Spleen (tissue), 7 donors: ENCODE measurements around the gene PRDM7.

Experiments
- CTCF ChIP-seq, 11 experiments: fragments of 200-600 bp in 7 of 11; fragments of 450-650 bp in 4 of 11; sonication (generic) in 4 of 11; IDR thresholded peaks in 8 of 11; conservative IDR thresholded peaks in 3 of 11; 1 replicate in 7 of 11; 2 replicates in 4 of 11; pipeline versions ENCODE4 v1.4.0 to v1.8.0; 2016 to 2021; ENCODE audit warnings: antibody characterized with exemption in 11 of 11, inconsistent platforms in 4 of 11, mild to moderate bottlenecking in 1 of 11
- POLR2A ChIP-seq, 3 donors: fragments of 450-650 bp; IDR thresholded peaks; one replicate each; pipeline ENCODE4 v1.5.1; 2017; ENCODE audit warnings: antibody characterized with exemption in 3 of 3, mild to moderate bottlenecking in 1 of 3
- donor health status: DM: no; HTN: no; CAD: no; lungs with moderate emphysema.
- donor health status: DM: no; HTN: no; CAD: no.
- donor health status: DM: no; HTN: no; CAD: no.

DNA sequence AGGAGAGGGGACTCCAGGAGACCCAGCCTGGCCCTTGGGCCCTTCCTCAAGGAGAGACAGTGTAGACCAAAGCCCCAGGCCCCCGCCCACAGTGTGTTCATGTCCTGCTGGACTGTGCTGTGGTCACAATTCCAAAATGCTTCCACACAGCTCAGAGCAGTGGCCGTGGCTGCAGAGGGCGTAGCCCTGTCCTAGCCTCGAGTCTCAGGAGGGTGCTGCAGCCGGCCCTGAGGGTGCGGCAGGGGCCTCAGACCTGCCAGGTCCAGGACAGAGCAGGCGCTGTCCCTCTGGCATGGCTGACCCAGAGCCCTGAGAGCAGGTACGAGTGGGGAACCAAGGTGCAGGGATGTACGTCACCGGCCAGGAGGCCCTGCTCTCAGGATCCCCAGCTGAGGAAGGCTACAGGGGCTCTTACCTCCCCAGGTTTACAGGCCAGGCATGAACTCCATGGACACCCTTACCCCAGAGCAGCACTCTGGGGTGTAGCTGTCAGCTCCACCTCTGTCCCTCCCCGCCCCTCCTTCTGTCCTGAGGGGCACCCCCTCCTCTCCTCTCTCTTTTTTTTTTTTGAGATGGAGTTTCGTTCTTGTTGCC is 65.1 kb downstream of the PRDM7 start:
- TF ChIP-seq CTCF (IDR thresholded peaks at IDR 0.05 in 8 of 11, conservative IDR thresholded peaks at IDR 0.05 in 3 of 11), result no peak
- TF ChIP-seq POLR2A (IDR thresholded peaks at IDR 0.05), result no peak
